Stimulated activated CD8-positive, alpha-beta memory T cell treated with anti-CD3 and anti-CD28 coated beads, Interleukin-12 subunit alpha, Interleukin-12 subunit beta, amount 100 ng/mL, for 24 hours (primary cell): ENCODE results near the gene OR7G2.

ENCODE experiments used
- DNase-seq: peaks from one replicate; pipeline ENCODE4 v3.0.0-alpha.2; 2020; ENCODE audit errors: extremely low read depth

OR7G2 gene

DNA sequence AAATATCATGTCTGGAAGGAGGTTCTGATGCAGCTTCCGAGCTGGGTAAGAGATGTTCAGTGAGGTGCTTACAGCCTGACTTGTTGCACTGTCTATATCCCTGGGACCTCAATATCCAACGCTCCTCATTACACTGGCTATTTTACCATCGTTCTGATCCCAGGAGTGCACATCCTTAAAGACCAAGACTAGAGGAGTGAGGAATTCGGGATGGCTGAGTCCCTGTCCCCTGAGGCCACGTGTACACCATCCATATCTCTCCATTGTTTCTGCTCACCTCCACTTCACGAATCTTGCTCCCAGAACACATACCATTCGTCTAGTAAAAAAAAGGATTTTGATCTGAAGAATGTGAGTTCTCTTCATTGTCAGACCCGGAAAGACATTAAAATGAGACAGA is at the start of gene OR7G2:
Gene OR7G2, minus strand, starts transcription at position 101 of the 400 bp plus-strand sequence. CDS start 4,232 bp downstream, outside the sequence.
- DNase-seq = no peak

DNA sequence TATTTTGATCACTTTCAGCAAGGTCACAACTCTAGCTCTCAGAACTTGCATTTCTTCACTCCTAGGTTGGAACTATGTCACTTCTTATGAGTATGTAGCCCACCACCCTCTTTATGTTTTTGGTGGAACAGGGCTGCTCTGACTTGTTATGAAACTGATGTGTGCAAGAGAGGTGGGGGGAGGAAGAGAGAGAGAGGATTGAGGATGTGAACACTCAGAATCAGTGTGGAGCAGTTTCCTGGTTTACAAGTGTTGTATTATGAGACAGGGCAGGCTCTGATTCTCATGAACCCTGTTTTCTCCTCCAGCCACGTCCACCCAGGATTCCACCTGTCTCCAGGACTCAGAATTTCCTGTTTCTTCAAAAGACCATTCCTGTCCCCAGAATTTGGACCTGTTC is 49.0 kb upstream of the OR7G2 start:
- DNase-seq = no peak

DNA sequence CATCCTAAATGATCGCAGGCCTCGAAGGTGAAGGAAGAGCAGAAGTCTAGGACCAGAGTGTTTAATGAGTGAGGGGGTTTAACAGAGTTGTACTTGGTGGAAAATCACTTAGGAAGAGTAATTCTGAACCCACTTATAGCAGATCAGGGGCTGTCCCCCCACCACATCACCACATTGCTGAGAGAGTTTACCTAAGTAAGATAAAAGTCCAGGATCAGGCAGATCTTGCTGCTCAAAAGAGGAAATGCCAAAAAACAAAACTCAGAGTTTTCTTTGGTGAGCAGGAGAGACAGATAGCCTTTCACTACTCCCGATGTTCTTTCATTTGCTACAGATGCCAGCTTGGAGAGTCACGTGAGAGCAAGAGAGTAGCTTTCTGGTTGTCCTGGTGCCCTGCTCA is 48.3 kb upstream of the OR7G2 start:
- no peak for DNase-seq

DNA sequence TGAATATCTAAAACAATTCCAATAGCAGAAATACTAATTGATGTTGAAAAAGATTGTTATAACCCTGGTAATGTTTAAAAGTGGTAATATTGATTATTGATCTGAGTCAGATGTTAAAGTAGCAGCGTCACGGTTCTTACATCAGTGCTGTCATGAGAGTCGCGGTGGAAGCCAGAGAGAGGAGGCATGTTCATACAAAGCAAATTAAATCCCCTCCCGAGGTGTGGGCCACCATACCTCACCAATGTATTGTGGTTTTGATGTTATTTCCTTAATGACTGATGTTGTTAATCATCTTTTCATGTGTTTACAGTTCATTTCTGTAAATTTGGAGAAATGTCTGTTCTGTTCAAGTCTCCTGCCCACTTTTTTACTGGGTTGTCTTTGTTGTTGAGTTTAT is 44.1 kb upstream of the OR7G2 start:
- no peak for DNase-seq

DNA sequence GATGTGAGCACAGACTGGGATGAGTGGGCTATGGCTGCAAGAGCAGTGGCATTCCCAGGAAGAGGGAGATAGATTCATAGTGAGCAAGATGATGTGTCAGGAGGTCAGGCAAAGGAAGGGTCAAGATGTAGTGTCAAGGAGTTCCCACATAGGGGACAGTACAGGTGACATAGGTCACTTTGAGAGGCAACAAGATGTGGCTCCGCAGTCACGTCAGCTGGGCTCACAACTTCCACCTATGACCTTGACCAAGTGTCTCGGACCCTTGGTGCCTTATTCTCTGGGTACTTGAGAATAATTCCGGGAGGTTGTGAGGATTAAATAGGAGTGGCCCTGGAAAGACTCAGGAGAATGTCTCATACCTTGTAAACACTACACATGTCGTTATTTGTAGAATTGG is 43.4 kb upstream of the OR7G2 start:
- no peak for DNase-seq

DNA sequence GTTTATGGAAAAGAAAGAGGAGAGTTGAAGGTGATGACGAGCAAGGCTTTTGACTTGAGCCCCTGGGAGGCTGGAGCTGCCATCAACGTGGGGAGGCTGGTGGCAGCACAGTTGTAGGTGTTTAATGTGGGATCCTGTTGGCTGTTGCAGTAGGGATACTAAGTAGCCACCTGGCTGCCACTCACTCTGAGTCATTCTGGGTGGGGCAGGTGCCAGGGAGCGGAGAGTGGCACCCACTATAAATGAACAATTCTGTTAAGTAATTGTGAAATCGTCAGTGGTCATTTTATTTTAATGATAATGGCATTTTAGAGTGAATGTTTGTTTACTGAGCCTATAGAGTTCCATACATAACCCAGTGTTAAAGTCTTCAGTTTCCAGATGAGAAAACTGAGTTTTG is 42.7 kb upstream of the OR7G2 start:
- no peak for DNase-seq

DNA sequence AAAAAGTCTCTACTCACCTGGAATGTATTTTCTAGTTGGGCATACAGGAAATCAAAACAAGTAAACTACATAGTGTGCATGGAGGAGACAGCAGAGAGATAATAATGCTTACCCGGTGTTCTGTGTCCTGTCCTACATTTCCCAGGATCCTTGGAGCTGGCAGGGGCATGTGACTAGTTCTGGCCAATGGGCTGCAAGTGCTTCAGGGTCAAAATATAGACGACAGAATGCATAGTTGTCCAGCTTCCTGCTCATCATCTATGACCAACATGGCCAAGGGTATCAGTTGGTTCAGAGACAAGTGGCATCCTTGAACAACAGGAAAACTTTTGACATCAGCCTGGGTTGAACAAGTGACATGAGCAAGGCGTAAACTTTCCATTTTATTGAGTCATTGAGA is 41.4 kb upstream of the OR7G2 start:
- DNase-seq = no peak

DNA sequence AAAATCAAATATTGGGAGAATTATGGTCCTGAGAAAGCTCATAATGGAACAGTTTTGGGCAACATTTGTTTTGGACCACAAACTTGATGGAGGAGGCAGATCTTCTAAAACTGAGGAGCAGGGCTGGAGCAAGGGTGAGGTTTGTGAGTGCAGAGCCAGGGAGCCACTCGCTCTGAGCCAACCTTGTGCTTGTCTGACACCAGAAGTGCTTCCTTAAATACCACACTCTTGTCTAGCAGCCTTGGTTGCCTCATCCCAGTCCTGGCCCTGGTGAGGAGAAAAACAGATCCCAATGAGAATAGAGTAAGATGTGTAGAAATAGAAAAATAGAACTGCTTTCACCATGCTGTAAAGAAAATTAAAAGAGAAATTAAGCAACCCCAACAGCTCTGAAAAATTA is 39.6 kb upstream of the OR7G2 start:
- no peak for DNase-seq

DNA sequence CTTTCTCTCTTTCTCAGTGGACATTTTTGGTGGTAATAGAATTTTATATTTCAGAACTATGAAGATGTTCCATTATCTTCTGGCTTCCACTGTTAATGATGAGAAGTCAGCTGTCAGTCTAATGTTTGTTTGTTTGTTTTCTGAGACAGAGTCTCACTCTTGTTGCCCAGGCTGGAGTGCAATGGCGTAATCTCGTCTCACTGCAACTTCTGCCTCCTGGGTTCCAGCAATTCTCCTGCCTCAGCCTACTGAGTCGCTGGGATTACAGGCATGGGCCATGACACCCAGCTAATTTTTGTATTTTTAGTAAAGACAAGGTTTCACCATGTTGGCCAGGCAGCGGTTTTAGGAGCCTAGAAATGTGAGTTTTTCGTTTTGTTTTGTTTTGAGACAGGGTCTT is 37.6 kb upstream of the OR7G2 start:
- DNase-seq = no peak

DNA sequence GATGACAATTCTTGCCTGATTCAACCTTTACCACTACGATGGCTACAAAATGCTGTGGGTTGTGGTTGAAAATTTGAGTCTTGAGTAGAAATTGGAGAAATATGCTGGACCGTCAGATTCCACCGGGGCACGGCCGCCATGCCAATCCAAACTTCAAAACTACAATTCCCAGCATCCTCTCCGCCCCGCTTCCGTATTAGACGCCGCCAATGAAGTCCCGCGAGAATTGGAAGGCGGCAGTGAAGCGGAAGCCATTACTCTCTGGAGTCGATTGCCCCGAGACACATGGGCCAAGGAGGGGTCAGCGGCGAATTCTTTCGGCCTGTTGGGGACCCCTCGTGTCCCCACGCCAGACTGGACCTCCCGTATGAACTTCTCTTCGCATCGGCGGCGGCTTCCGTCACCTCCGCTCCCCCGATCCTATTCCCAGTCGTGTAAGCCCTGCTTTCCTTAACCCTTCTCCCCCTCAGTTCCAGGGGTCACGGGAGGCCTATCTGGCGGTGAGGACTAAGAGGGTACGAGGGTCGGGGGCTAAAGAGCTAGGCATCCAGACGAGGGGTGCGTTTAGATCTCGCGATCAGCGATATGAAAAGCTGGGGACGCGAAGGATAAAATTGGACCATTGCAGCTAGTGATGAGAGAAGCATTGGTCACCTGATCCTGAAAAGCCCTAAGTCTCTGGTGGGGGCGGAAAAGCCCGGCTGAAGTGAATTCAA is 33.0 kb upstream of the OR7G2 start, which contains the start of gene ZNF317:
Gene ZNF317, plus strand, starts transcription at position 239 of the 716 bp plus-strand sequence. CDS start 15,620 bp downstream, outside the sequence.
- peak; percentile 80 for DNase-seq

DNA sequence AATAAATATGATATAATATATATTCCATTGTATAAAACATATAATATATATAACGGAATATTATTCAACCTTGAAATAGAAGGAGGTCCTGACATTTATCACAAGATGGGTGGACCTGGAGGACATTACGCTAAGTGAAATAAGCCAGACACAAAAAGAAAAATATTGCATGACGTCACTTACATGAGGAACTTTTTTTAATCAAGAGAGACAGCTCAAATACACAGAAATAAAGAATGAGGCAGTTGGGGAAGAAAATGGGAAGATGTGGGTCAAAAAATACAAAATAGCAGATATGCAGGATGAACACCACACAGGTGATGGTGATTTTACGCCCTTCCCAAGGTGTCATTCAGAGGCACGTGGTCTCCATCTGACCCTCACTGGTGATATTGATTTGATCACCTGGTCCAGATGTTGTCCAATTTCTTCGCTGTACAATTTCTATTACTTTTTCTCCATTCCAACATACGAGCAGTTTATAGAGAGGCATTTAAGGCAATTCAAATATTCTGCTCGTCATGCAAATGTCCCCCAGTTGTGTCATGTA is 32.4 kb upstream of the OR7G2 start:
- no peak for DNase-seq

DNA sequence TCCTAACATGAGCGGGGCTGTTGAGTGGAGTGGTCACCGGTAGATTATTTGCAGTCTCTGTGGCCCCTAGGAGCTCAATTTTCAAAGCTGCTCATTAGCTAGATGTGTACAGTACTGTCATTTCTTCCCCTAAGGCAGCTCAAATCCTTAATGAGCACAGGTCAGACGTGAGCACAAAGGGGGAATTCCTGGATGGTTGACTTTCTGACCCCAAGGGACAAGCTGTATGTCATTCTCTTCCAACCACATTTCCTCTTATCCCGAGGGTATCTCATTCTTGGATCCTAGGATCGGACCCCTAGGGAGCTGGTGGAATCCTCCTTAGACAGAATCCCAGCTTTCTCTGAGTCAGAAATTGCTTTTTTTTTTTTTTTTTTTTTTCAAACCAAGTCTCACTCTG is 25.1 kb upstream of the OR7G2 start:
- DNase-seq = no peak

DNA sequence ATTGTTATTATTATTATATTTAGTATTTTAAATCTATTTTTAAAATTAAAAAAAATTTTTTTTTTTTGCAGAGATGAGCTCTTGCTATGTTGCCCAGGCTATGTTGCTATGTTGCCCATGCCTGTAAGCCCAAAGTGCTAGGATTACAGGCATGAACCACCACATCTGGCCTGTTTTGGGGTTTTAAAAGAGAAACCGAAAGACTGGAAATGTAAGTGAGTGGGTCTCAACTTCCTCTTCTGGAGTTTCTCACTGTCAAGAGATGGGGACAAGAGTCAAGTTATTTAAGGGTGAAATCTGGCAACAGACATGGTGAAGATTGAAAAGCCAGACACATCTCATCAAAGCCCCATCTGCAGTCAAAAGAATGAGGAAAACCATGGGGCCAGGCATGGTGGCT is 23.7 kb upstream of the OR7G2 start:
- no peak for DNase-seq

DNA sequence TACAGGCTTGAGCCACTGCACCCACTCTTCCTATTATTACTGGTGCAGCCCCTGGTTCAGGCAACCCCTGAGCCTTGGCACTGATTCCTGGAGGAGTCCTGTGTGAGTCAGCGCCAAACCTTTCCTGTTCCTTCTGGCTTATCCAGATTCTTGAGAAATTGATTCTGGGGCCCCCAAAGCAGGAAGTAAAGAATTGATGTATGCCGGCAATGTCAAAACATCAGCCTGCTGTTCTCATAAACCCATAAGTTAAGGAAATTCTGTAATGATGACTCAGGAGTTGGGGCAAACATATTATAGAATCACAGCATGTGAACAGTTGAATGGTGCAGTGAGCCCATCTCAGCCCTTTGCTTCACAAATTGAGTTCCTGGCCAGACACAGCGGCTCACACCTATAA is 20.9 kb upstream of the OR7G2 start:
- DNase-seq = no peak

DNA sequence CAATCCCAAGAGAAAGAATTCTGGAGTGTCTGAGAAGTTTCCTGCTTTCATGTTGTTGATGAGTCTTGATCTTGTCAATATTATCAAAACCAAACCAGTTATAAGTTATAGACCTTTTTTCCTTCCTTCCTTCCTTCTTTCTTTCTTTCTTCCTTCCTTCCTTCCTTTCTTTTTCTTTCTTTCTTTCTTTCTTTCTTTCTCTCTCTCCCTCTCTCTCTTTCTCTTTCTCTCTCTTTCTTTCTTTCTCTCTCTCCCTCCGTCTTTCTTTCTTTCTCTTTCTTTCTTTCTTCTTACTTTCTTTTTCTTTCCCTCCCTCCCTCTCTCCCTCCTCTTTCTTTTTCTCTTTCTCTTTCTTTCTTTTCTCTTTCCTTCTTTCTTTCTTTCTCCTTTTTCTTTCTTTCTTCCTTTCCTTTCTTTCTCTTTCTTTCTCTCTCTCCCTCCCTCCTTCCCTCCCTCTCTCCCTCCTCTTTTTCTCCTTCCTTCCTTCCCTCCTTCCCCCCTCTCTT is 19.7 kb upstream of the OR7G2 start, which contains the start of gene OR7G3:
Gene OR7G3, minus strand, starts transcription at position 51 of the 506 bp plus-strand sequence. Its CDS starts 0 bp downstream, at position 51.
- DNase-seq = no peak

DNA sequence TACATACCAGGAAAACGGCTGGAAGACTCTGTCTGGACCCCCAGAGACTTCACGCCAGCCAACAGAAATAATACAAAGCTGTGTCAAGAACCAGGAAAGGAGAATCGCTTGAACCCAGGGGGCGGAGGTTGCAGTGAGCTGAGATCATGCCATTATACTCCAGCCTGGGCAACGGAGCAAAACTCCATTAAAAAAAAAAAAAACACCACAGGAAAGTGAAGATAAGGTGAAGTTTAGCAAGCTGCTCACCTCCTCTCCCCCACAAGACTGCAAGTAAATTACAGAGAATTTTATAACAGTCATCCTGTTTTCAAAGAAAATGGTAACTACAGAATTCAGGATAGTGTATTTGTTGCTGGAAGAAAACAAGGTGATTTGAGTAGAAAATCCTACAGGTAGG is 9.3 kb upstream of the OR7G2 start:
- no peak for DNase-seq

DNA sequence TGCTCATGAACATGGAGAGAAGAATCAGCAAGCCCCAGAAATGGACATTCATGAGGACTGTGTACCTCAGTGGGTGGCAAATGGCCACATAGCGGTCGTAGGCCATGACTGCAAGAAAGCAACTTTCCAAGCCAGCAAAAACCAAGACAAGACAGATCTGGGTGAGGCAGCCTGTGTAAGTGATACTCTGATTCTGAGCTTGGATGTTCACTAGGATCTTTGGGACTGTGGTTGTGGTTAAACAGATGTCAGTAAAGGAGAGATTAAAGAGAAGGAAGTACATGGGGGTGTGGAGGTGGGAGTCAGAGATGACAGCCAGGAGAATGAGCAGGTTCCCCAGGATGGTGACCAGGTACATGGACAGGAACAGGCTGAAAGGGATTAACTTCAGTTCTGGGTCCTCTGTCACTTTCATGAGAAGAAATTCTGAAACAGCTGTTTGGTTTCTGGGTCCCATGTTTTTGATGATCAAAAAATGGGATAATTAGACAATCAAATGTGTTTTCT is 8.1 kb upstream of the OR7G2 start, which contains the start of gene OR7G1:
Gene OR7G1, minus strand, starts transcription at position 457 of the 507 bp plus-strand sequence. Its CDS starts 0 bp downstream, at position 457.
- no peak for DNase-seq

DNA sequence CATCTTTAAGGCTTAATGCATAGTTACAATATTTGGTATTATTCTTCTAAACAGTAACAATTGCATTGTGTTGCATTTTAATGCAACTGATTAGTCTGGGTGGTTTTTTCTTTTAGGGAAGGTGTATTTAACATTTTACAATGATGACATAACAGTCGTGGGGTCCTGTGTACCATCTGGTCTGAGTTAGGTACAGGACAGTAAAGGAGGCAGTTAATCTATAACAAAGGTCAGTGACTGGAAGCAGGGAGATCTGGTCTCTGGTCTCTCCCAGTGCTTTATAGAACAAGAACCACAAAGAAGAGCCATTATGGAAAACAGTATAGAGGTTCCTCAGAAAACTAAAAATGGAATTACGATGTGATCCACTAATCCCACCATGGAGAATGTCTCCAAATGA is 2.7 kb upstream of the OR7G2 start:
- DNase-seq = no peak

DNA sequence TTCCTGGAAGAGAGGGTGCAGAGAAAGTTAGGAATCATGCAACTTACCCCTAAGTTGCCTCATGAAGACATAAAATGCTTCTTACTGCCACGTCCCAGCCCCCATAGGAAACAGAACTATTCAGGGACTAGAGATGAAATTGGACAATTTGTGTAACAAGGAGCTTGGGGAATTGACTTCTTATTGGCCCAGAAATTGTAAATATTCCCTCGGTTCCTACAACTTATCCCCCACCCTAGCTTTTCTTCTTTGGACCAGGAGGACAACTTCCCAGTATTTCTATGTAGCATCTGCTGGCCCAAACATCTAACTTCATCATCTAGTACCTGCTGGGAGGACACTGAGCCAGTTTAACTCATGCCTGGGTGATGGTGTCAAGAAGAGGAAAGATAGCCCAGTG is 20.5 kb downstream of the OR7G2 start, which contains the start of gene OR1M1:
Gene OR1M1, plus strand, starts transcription at position 301 of the 400 bp plus-strand sequence. CDS start 6,184 bp downstream, outside the sequence.
- DNase-seq = no peak

DNA sequence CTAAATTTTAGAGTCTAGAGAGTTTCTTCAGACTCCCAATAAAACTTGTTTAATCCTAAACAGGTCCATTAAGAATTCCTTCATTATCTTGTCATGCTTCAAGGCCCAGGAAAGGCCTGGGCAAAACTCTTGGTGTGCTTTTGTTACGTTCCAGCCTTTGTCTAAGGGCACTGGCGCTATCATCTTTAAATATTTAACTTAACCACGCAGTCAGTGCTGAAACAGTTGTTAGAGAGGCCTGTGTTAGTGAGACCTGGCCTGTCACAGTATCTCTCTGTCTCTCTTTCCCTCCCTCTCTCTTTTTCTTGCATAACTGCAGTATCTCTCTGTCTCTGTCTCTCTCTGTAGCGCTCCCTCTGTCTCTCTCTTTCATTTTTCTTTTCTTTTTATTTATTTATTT is 28.6 kb downstream of the OR7G2 start:
- DNase-seq = no peak

DNA sequence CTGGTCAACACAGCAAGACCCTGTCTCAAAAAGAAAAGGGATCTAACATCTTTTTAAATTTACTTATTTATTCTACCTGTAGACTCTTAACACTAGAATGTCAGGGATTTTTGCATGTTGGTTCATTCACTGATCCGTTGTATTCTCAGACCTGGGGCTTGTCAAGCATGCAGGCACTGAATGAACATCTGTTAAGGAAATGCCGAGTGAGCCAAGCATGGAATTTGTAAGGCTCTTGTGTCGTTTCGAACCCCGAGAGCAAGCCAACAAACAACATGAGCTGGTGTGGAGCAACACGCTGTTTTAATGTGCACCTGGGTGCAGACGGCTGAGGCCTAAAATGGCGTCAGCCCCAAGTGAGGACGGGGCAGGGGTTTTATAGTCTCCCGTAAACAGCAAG is 30.4 kb downstream of the OR7G2 start:
- no peak for DNase-seq

DNA sequence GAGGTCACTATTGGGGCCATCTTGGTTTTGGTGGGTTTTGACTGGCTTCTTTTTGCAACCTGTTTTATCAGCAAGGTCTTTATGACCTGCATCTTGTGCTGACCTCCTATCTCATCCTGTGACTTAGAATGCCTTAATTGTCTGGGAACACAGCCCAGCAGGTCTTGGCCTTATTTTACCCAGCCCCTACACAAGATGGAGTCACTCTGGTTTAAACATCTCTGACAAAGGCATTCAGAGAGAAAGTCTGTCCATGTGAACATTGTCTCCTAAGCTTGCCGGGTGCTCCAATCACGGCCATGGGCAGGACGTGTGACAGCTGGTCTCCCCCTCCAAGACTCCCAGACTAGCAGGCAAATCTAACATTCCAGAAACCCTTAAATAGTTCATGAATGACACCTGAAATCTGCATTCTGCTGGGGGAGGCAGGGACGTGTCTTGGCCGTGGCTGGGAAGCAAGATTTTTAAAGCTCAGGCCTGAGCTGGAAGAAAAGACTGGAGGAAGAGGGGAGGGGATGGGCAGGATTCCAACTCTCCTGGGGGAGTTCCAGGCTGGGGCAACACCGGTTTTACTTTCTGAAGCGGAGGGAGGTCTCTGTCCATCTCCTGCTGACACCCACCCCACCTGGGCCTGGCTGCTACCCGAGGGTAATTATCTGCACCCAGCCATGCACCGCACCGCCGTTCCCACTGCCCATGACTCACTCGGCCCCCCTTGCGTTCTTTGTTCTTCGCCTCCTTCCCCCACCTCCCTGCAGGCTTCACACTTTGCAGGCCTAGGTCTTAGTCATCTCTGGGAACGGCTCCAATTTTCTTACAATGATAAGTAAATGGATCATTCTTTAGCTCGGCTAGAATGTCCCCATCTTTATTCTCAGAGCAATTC is 32.0 kb downstream of the OR7G2 start:
- DNase-seq = no peak
